Measurements from ENCODE around the gene RMND5B. TPM values are rescaled to one million over a fixed set of nuclear protein-coding genes. Genes with fewer than 3 reads are reported as not detected.

Gene RMND5B
- total RNA-seq, 1 experiment from 2014 or later, result 24.1 TPM

DNA sequence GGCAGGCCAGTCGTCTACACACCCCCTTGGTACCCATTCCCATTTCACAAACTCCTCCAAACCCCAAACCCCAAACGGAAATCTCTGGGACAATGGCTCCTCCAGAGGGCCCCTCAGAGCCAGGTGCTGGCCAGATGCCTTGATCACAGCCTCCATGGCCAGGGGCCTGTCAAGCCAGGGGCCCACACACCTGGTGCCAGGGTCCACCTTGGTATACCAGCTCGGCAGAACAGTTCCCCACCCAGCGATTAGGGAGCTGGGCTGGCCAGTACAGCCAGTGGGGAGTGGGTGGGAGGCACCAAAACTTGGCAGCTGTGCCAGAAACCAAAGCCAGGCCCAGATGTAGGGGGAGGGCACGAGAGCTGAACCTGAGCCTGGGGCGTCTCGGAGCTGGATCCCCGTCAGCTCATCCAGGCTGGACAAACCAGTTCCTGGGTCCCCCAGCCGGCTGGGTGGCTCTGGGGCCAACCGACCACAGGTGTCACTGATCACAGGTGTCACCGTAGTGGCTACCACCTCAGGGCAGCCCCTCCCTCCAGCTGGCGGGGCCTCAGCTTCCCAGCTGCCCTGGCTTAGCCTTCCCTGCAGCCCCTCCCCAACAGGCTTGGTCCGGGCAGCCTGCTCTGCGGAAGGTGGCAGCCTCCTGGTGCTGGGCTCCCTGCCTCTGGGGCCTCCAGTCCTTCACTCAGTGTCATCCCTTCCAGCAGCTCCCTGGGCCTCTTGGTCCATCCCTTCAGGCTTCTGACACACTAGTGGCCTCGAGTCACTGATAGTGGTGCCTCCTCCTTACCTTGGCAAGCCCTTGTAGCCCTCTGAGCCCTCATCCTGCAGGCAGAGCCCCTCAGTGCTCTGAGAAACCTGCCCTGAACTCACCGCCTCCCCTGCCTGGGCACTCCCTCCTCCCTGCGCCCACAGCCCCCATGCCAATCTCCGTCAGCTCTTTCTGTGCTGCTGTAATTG is 6.6 kb upstream of the RMND5B start:
- Histone ChIP-seq H3K79me2 (ENCODE audit: insufficient read depth, low read length) (no peaks in the 10 kb centered on the region), H3K9me3 (ENCODE audit: control insufficient read depth in 1 of 2, insufficient read depth in 1 of 2, low read depth in 1 of 2, low read length in 2 of 2) (no peaks in the 10 kb centered on the region), H3K27ac (ENCODE audit: low read depth, low read length) (no peak overlapping the region), H4K20me1 (ENCODE audit: insufficient read depth) (no peaks in the 10 kb centered on the region), H3K36me3 (ENCODE audit: control insufficient read depth in 1 of 2, insufficient read depth in 2 of 2, low read length in 2 of 2) (no peaks in the 10 kb centered on the region; a peak in 1 of 4 replicates), H3K4me3 (replicated peaks in 1 of 2; ENCODE audit: low read depth in 1 of 2, low read length in 2 of 2) (no peak overlapping the region), H3K27me3 (ENCODE audit: insufficient read depth, low read length) (no peaks in the 10 kb centered on the region), H3K4me1 (ENCODE audit: control insufficient read depth in 1 of 2, insufficient read depth in 2 of 2, low read length in 2 of 2) (no peaks in the 10 kb centered on the region), H3K9ac (ENCODE audit: low read length) (no peak overlapping the region), H2AFZ (ENCODE audit: low read depth, low read length, poor library complexity, severe bottlenecking) (no peak overlapping the region), H3K4me2 (ENCODE audit: low read length) (no peak overlapping the region), H3K9me2 (ENCODE audit: insufficient read depth) (no peaks in the 10 kb centered on the region)
- no peak for DNase-seq (ENCODE audit: low read depth, low spot score)
- ChIA-PET RAD21 (ENCODE audit: low non-redundant PET in 1 of 2, low total read pairs in 2 of 2, uncharacterized antibody in 2 of 2, unreplicated experiment in 2 of 2) (no interaction called here), CTCF (no interaction called here), POLR2A (no interaction called here)
- no peak for ATAC-seq
- no peak for TF ChIP-seq SIN3A (IDR thresholded peaks at IDR 0.05; ENCODE audit: low read depth)
- no peak for TF ChIP-seq EZH2phosphoT487 (IDR thresholded peaks at IDR 0.05; ENCODE audit: borderline replicate concordance)
- TF ChIP-seq FOSL1 (IDR thresholded peaks at IDR 0.05; ENCODE audit: low read depth), result no peak
- no peak for TF ChIP-seq POLR2A (IDR thresholded peaks at IDR 0.05; ENCODE audit: borderline replicate concordance, extremely low read depth, insufficient read depth, insufficient read length)
- no peak for TF ChIP-seq EZH2 (IDR thresholded peaks at IDR 0.05)
- no peak for TF ChIP-seq TCF7L2 (IDR thresholded peaks at IDR 0.05; ENCODE audit: borderline replicate concordance, extremely low read depth, insufficient read depth, insufficient read length)
- no peak for TF ChIP-seq JUND (IDR thresholded peaks at IDR 0.05)
- TF ChIP-seq ZNF274 (IDR thresholded peaks at IDR 0.05; ENCODE audit: low read depth, low read length), result no peak
- TF ChIP-seq, protein P1, sequence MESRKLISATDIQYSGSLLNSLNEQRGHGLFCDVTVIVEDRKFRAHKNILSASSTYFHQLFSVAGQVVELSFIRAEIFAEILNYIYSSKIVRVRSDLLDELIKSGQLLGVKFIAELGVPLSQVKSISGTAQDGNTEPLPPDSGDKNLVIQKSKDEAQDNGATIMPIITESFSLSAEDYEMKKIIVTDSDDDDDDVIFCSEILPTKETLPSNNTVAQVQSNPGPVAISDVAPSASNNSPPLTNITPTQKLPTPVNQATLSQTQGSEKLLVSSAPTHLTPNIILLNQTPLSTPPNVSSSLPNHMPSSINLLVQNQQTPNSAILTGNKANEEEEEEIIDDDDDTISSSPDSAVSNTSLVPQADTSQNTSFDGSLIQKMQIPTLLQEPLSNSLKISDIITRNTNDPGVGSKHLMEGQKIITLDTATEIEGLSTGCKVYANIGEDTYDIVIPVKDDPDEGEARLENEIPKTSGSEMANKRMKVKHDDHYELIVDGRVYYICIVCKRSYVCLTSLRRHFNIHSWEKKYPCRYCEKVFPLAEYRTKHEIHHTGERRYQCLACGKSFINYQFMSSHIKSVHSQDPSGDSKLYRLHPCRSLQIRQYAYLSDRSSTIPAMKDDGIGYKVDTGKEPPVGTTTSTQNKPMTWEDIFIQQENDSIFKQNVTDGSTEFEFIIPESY (IDR thresholded peaks at IDR 0.05; ENCODE audit: extremely low read depth, insufficient replicate concordance, low read length), result no peak
- no peak for TF ChIP-seq RAD21 (IDR thresholded peaks at IDR 0.05; ENCODE audit: low read depth)
- no peak for TF ChIP-seq YY1 (IDR thresholded peaks at IDR 0.05; ENCODE audit: extremely low read depth, insufficient replicate concordance, low read depth, low read length)
- no peak for TF ChIP-seq ELF1 (IDR thresholded peaks at IDR 0.05; ENCODE audit: borderline replicate concordance, low read depth)
- TF ChIP-seq, protein P2, sequence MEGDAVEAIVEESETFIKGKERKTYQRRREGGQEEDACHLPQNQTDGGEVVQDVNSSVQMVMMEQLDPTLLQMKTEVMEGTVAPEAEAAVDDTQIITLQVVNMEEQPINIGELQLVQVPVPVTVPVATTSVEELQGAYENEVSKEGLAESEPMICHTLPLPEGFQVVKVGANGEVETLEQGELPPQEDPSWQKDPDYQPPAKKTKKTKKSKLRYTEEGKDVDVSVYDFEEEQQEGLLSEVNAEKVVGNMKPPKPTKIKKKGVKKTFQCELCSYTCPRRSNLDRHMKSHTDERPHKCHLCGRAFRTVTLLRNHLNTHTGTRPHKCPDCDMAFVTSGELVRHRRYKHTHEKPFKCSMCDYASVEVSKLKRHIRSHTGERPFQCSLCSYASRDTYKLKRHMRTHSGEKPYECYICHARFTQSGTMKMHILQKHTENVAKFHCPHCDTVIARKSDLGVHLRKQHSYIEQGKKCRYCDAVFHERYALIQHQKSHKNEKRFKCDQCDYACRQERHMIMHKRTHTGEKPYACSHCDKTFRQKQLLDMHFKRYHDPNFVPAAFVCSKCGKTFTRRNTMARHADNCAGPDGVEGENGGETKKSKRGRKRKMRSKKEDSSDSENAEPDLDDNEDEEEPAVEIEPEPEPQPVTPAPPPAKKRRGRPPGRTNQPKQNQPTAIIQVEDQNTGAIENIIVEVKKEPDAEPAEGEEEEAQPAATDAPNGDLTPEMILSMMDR (IDR thresholded peaks at IDR 0.05 in 2 of 3, conservative IDR thresholded peaks at IDR 0.05 in 1 of 3; ENCODE audit: borderline replicate concordance in 1 of 3, insufficient read depth in 1 of 3, low read depth in 2 of 3, low read length in 2 of 3), result no peak
- TF ChIP-seq SRF (IDR thresholded peaks at IDR 0.05; ENCODE audit: low read depth), result no peak
- TF ChIP-seq EGR1 (IDR thresholded peaks at IDR 0.05; ENCODE audit: low read depth), result no peak
- no peak for TF ChIP-seq ZFX (IDR thresholded peaks at IDR 0.05)
- no peak for TF ChIP-seq POLR2AphosphoS5 (IDR thresholded peaks at IDR 0.05; ENCODE audit: low read depth, low read length)
- BruUV-seq (replicated peaks), result no TSS peak
- intact Hi-C loops (cut with micrococcal nuclease), result no loop called here

Measured in HCT116 (cell line).